ENCODE measurements around the gene TPK1.

Gene TPK1

DNA sequence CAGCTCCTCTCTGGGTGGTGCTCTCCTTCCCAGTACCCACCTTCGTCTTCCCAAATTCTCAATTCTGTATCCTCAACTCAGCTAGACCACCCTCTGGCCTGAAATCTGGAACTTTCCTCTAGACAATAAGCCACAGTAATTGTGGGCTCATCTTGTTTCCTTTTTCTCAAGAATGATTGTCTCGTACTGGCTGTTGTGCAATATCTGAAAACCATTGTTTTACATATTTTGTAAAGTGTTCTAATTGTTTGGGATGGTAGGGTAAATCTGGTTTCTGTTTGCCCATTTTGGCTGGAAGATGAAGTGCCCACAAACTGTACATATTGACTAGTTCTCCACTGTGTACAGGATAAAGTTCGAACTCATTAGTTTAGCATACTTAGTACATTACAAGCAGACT lies 421.0 kb downstream of the TPK1 start:
- no peak overlapping the region for H3K4me3 Mint-ChIP-seq
- H3K27me3 Mint-ChIP-seq = peaks cover 46% of the 10 kb centered on the region
- DNase-seq (ENCODE audit: low spot score in 2 of 2) = no peak
- H3K9me3 Mint-ChIP-seq = no peaks in the 10 kb centered on the region
- H3K4me1 Mint-ChIP-seq = no peaks in the 10 kb centered on the region
- no peak for ATAC-seq (replicated peaks; ENCODE audit: extremely low read depth, poor library complexity, severe bottlenecking)
- no peaks in the 10 kb centered on the region for H3K36me3 Mint-ChIP-seq (ENCODE audit: insufficient read depth)
- H3K27ac Mint-ChIP-seq (ENCODE audit: low read depth) = no peak overlapping the region

DNA sequence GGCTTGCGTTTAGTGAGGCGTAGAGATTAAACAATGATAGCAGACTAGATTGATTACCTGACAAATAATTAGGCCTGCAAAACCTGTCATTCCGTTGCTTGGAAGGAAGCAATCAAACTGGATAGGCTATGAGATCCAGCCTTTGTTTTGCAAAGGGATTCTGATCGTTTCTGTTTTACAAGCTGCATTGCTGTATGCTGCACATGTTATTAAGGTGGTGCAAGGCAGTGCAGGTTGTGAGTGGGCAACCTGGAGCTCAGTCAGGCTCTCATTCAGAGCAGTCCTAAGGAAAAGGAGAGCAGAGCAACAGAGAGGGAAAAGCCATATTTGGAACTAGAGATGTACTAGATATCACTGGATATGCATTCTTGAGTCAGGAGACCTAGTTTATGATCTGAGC lies 425.4 kb downstream of the TPK1 start:
- DNase-seq (ENCODE audit: low spot score in 2 of 2) = no peak
- ATAC-seq (replicated peaks; ENCODE audit: extremely low read depth, poor library complexity, severe bottlenecking) = no peak
- Mint-ChIP-seq H3K36me3 (ENCODE audit: insufficient read depth) (no peaks in the 10 kb centered on the region), H3K9me3 (no peaks in the 10 kb centered on the region), H3K4me3 (no peak overlapping the region), H3K27me3 (peaks cover 58% of the 10 kb centered on the region), H3K4me1 (no peaks in the 10 kb centered on the region), H3K27ac (ENCODE audit: low read depth) (no peak overlapping the region)

DNA sequence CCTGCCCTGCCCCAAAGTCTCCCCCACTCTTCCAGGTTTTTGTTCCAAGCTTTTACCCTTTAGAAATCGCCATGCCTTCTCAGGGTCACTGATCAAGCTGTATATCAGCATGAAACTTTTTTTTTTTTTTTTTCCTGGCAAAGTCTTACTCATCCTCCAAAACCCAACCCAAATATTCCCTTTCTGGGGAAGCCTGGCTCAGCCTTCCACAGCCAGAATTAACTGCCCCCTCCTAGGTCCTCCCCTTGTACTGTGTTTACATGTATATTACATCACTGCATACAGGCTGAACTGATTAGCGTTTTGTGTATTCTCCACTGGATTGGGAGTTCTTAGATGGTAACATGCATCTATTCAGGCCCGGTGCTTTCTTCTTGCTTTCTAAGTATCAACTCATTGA lies 427.7 kb downstream of the TPK1 start:
- Mint-ChIP-seq H3K27ac (ENCODE audit: low read depth) (no peak overlapping the region), H3K36me3 (ENCODE audit: insufficient read depth) (no peaks in the 10 kb centered on the region), H3K4me1 (no peaks in the 10 kb centered on the region), H3K9me3 (no peaks in the 10 kb centered on the region), H3K27me3 (peaks cover 44% of the 10 kb centered on the region), H3K4me3 (no peak overlapping the region)
- DNase-seq (ENCODE audit: low spot score in 2 of 2) (no peak), ATAC-seq (replicated peaks; ENCODE audit: extremely low read depth, poor library complexity, severe bottlenecking) (no peak)

DNA sequence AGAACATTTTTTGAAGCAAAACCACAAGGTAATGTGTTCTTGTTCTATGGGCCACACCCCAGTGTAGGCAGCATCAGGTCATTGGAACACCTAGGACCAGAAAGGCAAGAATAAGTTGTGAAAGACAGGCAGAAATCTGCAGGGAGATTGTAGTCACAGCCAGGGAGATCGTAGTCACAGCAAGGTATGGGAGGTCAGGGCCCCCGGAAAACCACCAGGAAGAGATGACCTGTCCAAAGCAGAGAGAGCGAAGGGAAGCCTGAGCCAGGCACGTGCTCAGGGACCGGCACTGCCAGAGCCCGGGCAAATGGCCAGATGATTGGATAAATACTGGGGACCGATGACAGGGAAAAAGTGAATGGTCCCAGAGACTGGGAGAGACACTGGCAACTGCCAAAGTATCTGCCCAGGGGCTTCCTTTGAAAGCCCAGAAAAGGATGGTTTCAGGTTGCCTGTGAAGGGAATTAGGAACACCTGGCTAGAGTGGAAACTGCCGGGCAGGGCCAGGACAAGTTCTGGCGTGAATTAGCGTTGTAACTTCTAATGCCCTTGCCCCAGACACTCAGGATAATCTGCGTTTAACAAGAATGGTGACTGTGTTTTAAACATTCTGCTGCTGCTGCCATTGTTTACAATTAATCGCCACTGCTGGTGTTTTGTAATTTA lies 428.5 kb downstream of the TPK1 start:
- ATAC-seq (replicated peaks; ENCODE audit: extremely low read depth, poor library complexity, severe bottlenecking) = no peak
- Mint-ChIP-seq H3K27me3 (peaks cover 51% of the 10 kb centered on the region), H3K27ac (ENCODE audit: low read depth) (no peak overlapping the region), H3K9me3 (no peaks in the 10 kb centered on the region), H3K36me3 (ENCODE audit: insufficient read depth) (peaks cover 2% of the 10 kb centered on the region), H3K4me3 (no peak overlapping the region), H3K4me1 (no peaks in the 10 kb centered on the region)
- no peak for DNase-seq (ENCODE audit: low spot score in 2 of 2)

DNA sequence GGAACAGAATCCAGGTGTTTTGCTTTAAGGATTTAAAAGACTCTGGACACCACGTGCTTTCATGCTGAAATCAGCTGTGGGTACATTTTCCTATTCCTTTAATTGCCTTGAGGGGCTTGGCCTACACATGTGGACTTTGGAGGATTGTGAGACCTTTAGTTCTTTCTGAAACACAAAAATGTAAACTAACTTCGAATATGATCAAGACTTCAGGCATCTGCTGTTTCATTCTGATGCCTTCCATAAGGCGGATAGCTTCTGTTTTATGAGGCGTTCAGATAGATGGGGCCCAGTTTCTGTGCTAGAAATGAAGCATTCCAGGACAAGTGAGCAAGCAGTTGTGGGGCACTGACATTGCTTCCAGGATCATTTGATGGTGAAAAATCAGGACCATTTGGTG lies 430.9 kb downstream of the TPK1 start:
- H3K27me3 Mint-ChIP-seq = peaks cover 60% of the 10 kb centered on the region
- H3K27ac Mint-ChIP-seq (ENCODE audit: low read depth) = no peak overlapping the region
- no peak for DNase-seq (ENCODE audit: low spot score in 2 of 2)
- no peaks in the 10 kb centered on the region for H3K9me3 Mint-ChIP-seq
- H3K4me1 Mint-ChIP-seq = no peaks in the 10 kb centered on the region
- peaks cover 2% of the 10 kb centered on the region for H3K36me3 Mint-ChIP-seq (ENCODE audit: insufficient read depth)
- ATAC-seq (replicated peaks; ENCODE audit: extremely low read depth, poor library complexity, severe bottlenecking) = no peak
- H3K4me3 Mint-ChIP-seq = no peak overlapping the region

DNA sequence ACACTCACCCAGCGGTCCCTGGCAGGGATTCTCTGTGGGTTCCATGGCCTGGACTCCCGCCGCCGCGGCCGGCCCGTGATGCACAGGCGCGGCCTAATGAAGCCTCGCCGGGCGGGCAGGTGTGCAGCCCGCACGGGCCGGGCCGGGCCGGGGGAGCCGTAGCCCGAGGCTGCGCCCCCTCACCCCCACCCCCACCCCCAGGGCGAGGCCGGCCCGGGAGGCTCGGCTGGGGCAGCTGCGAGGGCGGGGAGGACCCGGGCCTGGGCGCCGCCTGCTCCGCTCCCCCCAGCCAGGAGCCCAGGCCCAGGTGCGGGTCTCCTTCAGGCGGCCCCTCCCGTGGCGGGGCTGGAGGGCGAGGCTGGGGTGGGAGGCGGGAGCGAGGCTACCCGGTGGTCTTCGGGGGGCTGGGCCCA lies 432.2 kb downstream of the TPK1 start, which contains the start of gene NOBOX:
TSS of gene NOBOX (minus strand) at position 45 of the 413 bp plus-strand sequence.
- Mint-ChIP-seq H3K4me1 (no peaks in the 10 kb centered on the region), H3K27me3 (peaks cover 57% of the 10 kb centered on the region), H3K27ac (ENCODE audit: low read depth) (no peak within 1 kb of the TSS), H3K9me3 (no peaks in the 10 kb centered on the region), H3K36me3 (ENCODE audit: insufficient read depth) (peaks cover 2% of the 10 kb centered on the region), H3K4me3 (no peak within 1 kb of the TSS)
- DNase-seq (ENCODE audit: low spot score in 2 of 2) (no peak), ATAC-seq (replicated peaks; ENCODE audit: extremely low read depth, poor library complexity, severe bottlenecking) (no peak)

DNA sequence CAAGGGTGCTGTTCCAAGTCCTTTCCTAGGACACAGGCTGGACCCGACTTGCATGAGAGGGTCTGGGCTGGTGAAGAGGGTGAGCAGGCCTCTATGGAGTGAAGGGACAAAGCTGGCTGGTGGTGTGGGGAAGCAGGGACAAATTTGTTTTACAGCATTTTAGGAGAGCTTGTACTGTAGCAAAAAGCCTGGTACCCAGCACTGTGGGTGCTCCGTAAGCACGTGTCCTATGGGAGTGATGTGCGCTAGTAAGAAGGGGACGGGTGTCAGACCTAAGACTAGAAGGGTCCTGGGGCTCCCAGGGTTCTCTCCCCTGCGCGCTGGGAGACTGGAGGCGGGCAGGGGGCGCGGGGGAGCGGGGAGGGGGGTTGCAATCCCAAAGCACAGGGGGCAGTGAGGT lies 432.8 kb downstream of the TPK1 start:
- ATAC-seq (replicated peaks; ENCODE audit: extremely low read depth, poor library complexity, severe bottlenecking) (no peak), DNase-seq (ENCODE audit: low spot score in 2 of 2) (no peak)
- peaks cover 2% of the 10 kb centered on the region for H3K36me3 Mint-ChIP-seq (ENCODE audit: insufficient read depth)
- H3K27me3 Mint-ChIP-seq = peaks cover 54% of the 10 kb centered on the region
- H3K27ac Mint-ChIP-seq (ENCODE audit: low read depth) = no peak overlapping the region
- no peaks in the 10 kb centered on the region for H3K9me3 Mint-ChIP-seq
- H3K4me3 Mint-ChIP-seq = no peak overlapping the region
- no peaks in the 10 kb centered on the region for H3K4me1 Mint-ChIP-seq

All from central memory CD8-positive, alpha-beta T cell (primary cell).